Panc1 (cell line): ENCODE results near the gene GGN. TPM values are rescaled to one million over a fixed set of nuclear protein-coding genes. Genes with fewer than 3 reads are reported as not detected.

ENCODE experiments used
- ATAC-seq: fragments of 200-7000 bp; cut with Tn5 transposase; 2 replicates; pipeline ENCODE4 v1.9.1; 2020; ENCODE audit warnings: mild to moderate bottlenecking, moderate library complexity
- BruUV-seq: library from RNA; stranded (reverse); fragments of 400-500 nt; replicated peaks from 2 replicates; lab custom pipeline; 2021; lab: Mats Ljungman, UMichigan
- CTCF ChIA-PET: fragments of 300-600 bp; sonication (Branson Sonifier 250); formaldehyde crosslinking; loops from one replicate; lab custom pipeline; 2022; ENCODE audit warnings: antibody characterized with exemption; lab: Charles Lee
- POLR2A ChIA-PET: fragments of 300-600 bp; sonication (Branson Sonifier 250); formaldehyde crosslinking; loops from one replicate; lab custom pipeline; 2022; ENCODE audit warnings: antibody characterized with exemption; lab: Charles Lee
- DNase-seq: peaks from one replicate; pipeline ENCODE4 v3.0.0-alpha.2; 2010; ENCODE audit warnings: low read depth, low spot score
- H3K27ac ChIP-seq: 2 replicates; pipeline ENCODE4 v1.5.1; 2011; ENCODE audit warnings: mild to moderate bottlenecking, low read length, inconsistent platforms
- H3K27me3 ChIP-seq: fragments of 200-500 bp; sonication (Bioruptor generic); 2 replicates; pipeline ENCODE4 v1.6.0; 2014; ENCODE audit warnings: low read length, inconsistent platforms; ENCODE audit not compliant: control insufficient read depth, insufficient read depth
- H3K36me3 ChIP-seq: fragments of 200-500 bp; sonication (Bioruptor generic); 2 replicates; pipeline ENCODE4 v1.5.1; 2014; ENCODE audit warnings: inconsistent platforms, mild to moderate bottlenecking, low read length, moderate library complexity; ENCODE audit not compliant: control insufficient read depth, insufficient read depth
- H3K4me1 ChIP-seq: 2 replicates; pipeline ENCODE4 v1.5.1; 2011; ENCODE audit warnings: inconsistent platforms, mild to moderate bottlenecking, low read length, moderate library complexity; ENCODE audit not compliant: control insufficient read depth, insufficient read depth
- H3K4me3 ChIP-seq, 2 experiments: 2 replicates each; pipeline ENCODE4 v1.5.1; 2011 to 2012; ENCODE audit warnings: low read depth in 2 of 2, low read length in 2 of 2, mild to moderate bottlenecking in 2 of 2, inconsistent platforms in 1 of 2, moderate library complexity in 1 of 2
- H3K9me3 ChIP-seq: fragments of 200-500 bp; sonication (Bioruptor generic); 2 replicates; pipeline ENCODE4 v1.5.1; 2014; ENCODE audit warnings: low read depth, mild to moderate bottlenecking, inconsistent platforms, low read length, moderate library complexity; ENCODE audit not compliant: control insufficient read depth, insufficient read depth
- CTCF ChIP-seq: fragments of 450-650 bp; IDR thresholded peaks from 2 replicates; pipeline ENCODE4 v1.5.1; 2017; ENCODE audit warnings: mild to moderate bottlenecking
- POLR2AphosphoS5 ChIP-seq: IDR thresholded peaks from 2 replicates; pipeline ENCODE4 v1.6.1; 2012; ENCODE audit warnings: mild to moderate bottlenecking, low read depth, low read length, moderate library complexity
- REST ChIP-seq, 2 experiments: IDR thresholded peaks; 2 replicates each; pipeline ENCODE4 v1.6.1; 2011 to 2012; ENCODE audit warnings: low read depth in 2 of 2, control low read depth in 1 of 2, low read length in 1 of 2, mild to moderate bottlenecking in 1 of 2, moderate library complexity in 1 of 2; ENCODE audit not compliant: insufficient read depth in 1 of 2
- SIN3A ChIP-seq: IDR thresholded peaks from 2 replicates; pipeline ENCODE4 v1.6.1; 2012; ENCODE audit warnings: low read depth, mild to moderate bottlenecking, low read length, moderate library complexity, borderline replicate concordance; ENCODE audit not compliant: insufficient read depth
- TCF7L2 ChIP-seq: IDR thresholded peaks from 2 replicates; pipeline ENCODE4 v1.6.1; 2011; ENCODE audit warnings: mild to moderate bottlenecking, low read depth, low read length, inconsistent platforms
- in situ Hi-C: cut with HindIII; loops from 2 replicates; pipeline ENCODE4 v1.10.0; 2016; ENCODE audit warnings: low sequenced_read_pairs, low pct_unique_long_range_greater_than_20kb
- intact Hi-C: fragments of 100-400 bp; cut with micrococcal nuclease; formaldehyde crosslinking; loops from one replicate; pipeline ENCODE4 v1.10.0; 2022; ENCODE audit not compliant: unreplicated experiment
- total RNA-seq: library from RNA; stranded (reverse); gene quantifications from one replicate; pipeline ENCODE4 v1.2.1, GENCODE V29; 2021; ENCODE audit not compliant: unreplicated experiment

The GGN gene
- total RNA-seq, 1 experiment from 2014 or later, result 1.4 TPM

- Histone ChIP-seq H3K9me3 (no peaks in the 10 kb centered on the region), H3K4me1 (peaks cover 3% of the 10 kb centered on the region; the same call in 1 of the 2 replicates), H3K27me3 (no peaks in the 10 kb centered on the region), H3K36me3 (no peaks in the 10 kb centered on the region), H3K27ac (no peak overlapping the region), H3K4me3 (no peak overlapping the region)
- CTCF ChIA-PET, result no interaction called here
- POLR2A ChIA-PET, result no interaction called here
- TF ChIP-seq TCF7L2, result no peak
- no peak for TF ChIP-seq POLR2AphosphoS5
- no peak for TF ChIP-seq CTCF
- TF ChIP-seq SIN3A, result no peak
- no peak for TF ChIP-seq REST (IDR thresholded peaks at IDR 0.05; ENCODE audit: insufficient read depth in 1 of 2, low read depth in 2 of 2, low read length in 1 of 2)
- no peak for ATAC-seq
- DNase-seq, result no peak
- intact Hi-C loops, result loop anchor here (10.0 kb wide), 1 partner anchor 230 kb away; no protein-coding TSS in a partner anchor
- no TSS peak for BruUV-seq
- in situ Hi-C loops, result no loop called here
These were observed 17.4 kb upstream of the GGN start for GRCh38 chr19:38405276-38405675.

- no peaks in the 10 kb centered on the region for H3K36me3 ChIP-seq
- intact Hi-C loops, result loop anchor here (10.0 kb wide), 1 partner anchor 230 kb away; no protein-coding TSS in a partner anchor
- CTCF ChIA-PET, result no interaction called here
- H3K4me3 ChIP-seq, result no peak overlapping the region
- ATAC-seq (no peak), DNase-seq (no peak)
- no peaks in the 10 kb centered on the region for H3K27me3 ChIP-seq
- H3K27ac ChIP-seq, result no peak overlapping the region
- in situ Hi-C loops, result no loop called here
- no TSS peak for BruUV-seq
- peaks cover 3% of the 10 kb centered on the region; the same call in 1 of the 2 replicates for H3K4me1 ChIP-seq
- no peaks in the 10 kb centered on the region for H3K9me3 ChIP-seq
- POLR2A ChIA-PET, result no interaction called here
- TF ChIP-seq POLR2AphosphoS5 (no peak), REST (IDR thresholded peaks at IDR 0.05; ENCODE audit: insufficient read depth in 1 of 2, low read depth in 2 of 2, low read length in 1 of 2) (no peak), SIN3A (no peak), CTCF (no peak), TCF7L2 (no peak)
These were observed 17.0 kb upstream of the GGN start for GRCh38 chr19:38404858-38405257.
